ENCODE measurements around the gene TRNP1.
"Not testable (repeated sequence)": the region's sequence is repeated elsewhere in the genome, so short reads cannot be mapped to it uniquely, and the experiment has no call there.

TRNP1 gene

GRCh38 chr1:26976621-26977510, 16.6 kb upstream of the TRNP1 start:
- DNase-seq: no peak

- no peak for DNase-seq
These were observed 14.6 kb upstream of the TRNP1 start for GRCh38 chr1:26978901-26979300.

- DNase-seq: no peak
These were observed 12.2 kb upstream of the TRNP1 start for GRCh38 chr1:26981146-26981846.

- DNase-seq: no peak
These were observed 9.6 kb upstream of the TRNP1 start for GRCh38 chr1:26983863-26984262.

GRCh38 chr1:26984291-26984690, 9.2 kb upstream of the TRNP1 start:
- no peak for DNase-seq

- DNase-seq: no peak
These were observed 6.8 kb upstream of the TRNP1 start for GRCh38 chr1:26986658-26987057.

GRCh38 chr1:26989403-26990109, 3.9 kb upstream of the TRNP1 start:
- DNase-seq: not testable (repeated sequence)

GRCh38 chr1:26991310-26992116, 2.0 kb upstream of the TRNP1 start:
- no peak for DNase-seq

GRCh38 chr1:26994020-26994786, 711 bp downstream of the TRNP1 start:
- peak; percentile 61 for DNase-seq

GRCh38 chr1:26994787-26995517, 1.5 kb downstream of the TRNP1 start:
- DNase-seq: peak; percentile 54

GRCh38 chr1:26996024-26996423, 2.5 kb downstream of the TRNP1 start:
- no peak for DNase-seq

- DNase-seq: no peak
These were observed 3.2 kb downstream of the TRNP1 start for GRCh38 chr1:26996665-26997064.

- DNase-seq: no peak
These were observed 5.2 kb downstream of the TRNP1 start for GRCh38 chr1:26998429-26999300.

- DNase-seq: peak; percentile 76
These were observed 6.0 kb downstream of the TRNP1 start for GRCh38 chr1:26999440-26999987.

GRCh38 chr1:27000090-27000816, 6.8 kb downstream of the TRNP1 start:
- no peak for DNase-seq

- no peak for DNase-seq
These were observed 7.4 kb downstream of the TRNP1 start for GRCh38 chr1:27000817-27001460.

- DNase-seq: peak; percentile 69
These were observed 8.3 kb downstream of the TRNP1 start for GRCh38 chr1:27001570-27002360.
